ENCODE measurements around the gene RAPGEF1. TPM values are rescaled to one million over a fixed set of nuclear protein-coding genes. Genes with fewer than 3 reads are reported as not detected.

Gene RAPGEF1
- total RNA-seq, 4 donors from 2014 or later, result 13.1 to 73.7 (median 26.2) TPM

- Histone ChIP-seq H3K36me3 (no peaks in the 10 kb centered on the region), H3K9me3 (no peaks in the 10 kb centered on the region), H3K4me1 (no peaks in the 10 kb centered on the region), H3K27me3 (no peaks in the 10 kb centered on the region), H3K27ac (peak overlapping the region; percentile 70 to 77), H3K4me3 (no peak overlapping the region)
- DNase-seq, result no peak
- intact Hi-C loops (cut with DNase I; ENCODE audit: low total_unique reads), result no loop called here
- TF ChIP-seq CTCF (IDR thresholded peaks at IDR 0.05) (no peak), POLR2A (IDR thresholded peaks at IDR 0.05) (no peak)
Measured at GRCh38 chr9:131707733-131708157, 32.1 kb downstream of the RAPGEF1 start.

GRCh38 chr9:131707050-131707449 lies 32.8 kb downstream of the RAPGEF1 start:
- TF ChIP-seq CTCF (IDR thresholded peaks at IDR 0.05) (no peak), POLR2A (IDR thresholded peaks at IDR 0.05) (no peak)
- no peaks in the 10 kb centered on the region for H3K36me3 ChIP-seq
- no peak for DNase-seq
- H3K4me1 ChIP-seq, result no peaks in the 10 kb centered on the region
- intact Hi-C loops (cut with DNase I; ENCODE audit: low total_unique reads), result no loop called here
- peak overlapping the region in 1 of 2 donors; percentile 77 for H3K27ac ChIP-seq
- no peaks in the 10 kb centered on the region for H3K27me3 ChIP-seq
- H3K9me3 ChIP-seq, result no peaks in the 10 kb centered on the region
- no peak overlapping the region for H3K4me3 ChIP-seq

GRCh38 chr9:131706608-131706970 lies 33.3 kb downstream of the RAPGEF1 start:
- TF ChIP-seq CTCF (IDR thresholded peaks at IDR 0.05), result no peak
- no peak for TF ChIP-seq POLR2A (IDR thresholded peaks at IDR 0.05)

GRCh38 chr9:131704988-131705387 lies 34.9 kb downstream of the RAPGEF1 start:
- H3K4me3 ChIP-seq, result no peak overlapping the region

More at GRCh38 chr9:131706608-131706970, 33.3 kb downstream of the RAPGEF1 start:
- intact Hi-C loops (cut with DNase I; ENCODE audit: low total_unique reads), result no loop called here
- DNase-seq, result no peak
- no peak overlapping the region for H3K4me3 ChIP-seq
- no peaks in the 10 kb centered on the region for H3K9me3 ChIP-seq
- H3K36me3 ChIP-seq, result no peaks in the 10 kb centered on the region
- peak overlapping the region in 1 of 2 donors; percentile 77 for H3K27ac ChIP-seq
- H3K4me1 ChIP-seq, result no peaks in the 10 kb centered on the region
- no peaks in the 10 kb centered on the region for H3K27me3 ChIP-seq

More at GRCh38 chr9:131704988-131705387, 34.9 kb downstream of the RAPGEF1 start:
- Histone ChIP-seq H3K4me1 (no peaks in the 10 kb centered on the region), H3K27me3 (no peaks in the 10 kb centered on the region), H3K9me3 (no peaks in the 10 kb centered on the region), H3K36me3 (no peaks in the 10 kb centered on the region), H3K27ac (peak overlapping the region in 1 of 2 donors; percentile 35)
- no peak for DNase-seq
- intact Hi-C loops (cut with DNase I; ENCODE audit: low total_unique reads), result no loop called here
- TF ChIP-seq CTCF (IDR thresholded peaks at IDR 0.05) (no peak), POLR2A (IDR thresholded peaks at IDR 0.05) (no peak)

Measured in uterus (tissue), 4 donors.